HepG2 (cell line): Measurements from ENCODE around the gene NEK8. TPM values are rescaled to one million over a fixed set of nuclear protein-coding genes. Genes with fewer than 3 reads are reported as not detected.

ENCODE experiments used
- IRX3 ChIP-seq: sonication (generic); formaldehyde crosslinking; IDR thresholded peaks from 2 replicates; pipeline ENCODE4 v1.8.1; 2023; ENCODE audit warnings: mild to moderate bottlenecking, low read depth, missing genetic modification reagents, borderline replicate concordance
- KLF6 ChIP-seq: IDR thresholded peaks from 2 replicates; pipeline ENCODE4 v1.8.0; 2016; ENCODE audit warnings: missing biosample characterization, missing genetic modification reagents
- MBNL3 ChIP-seq: fragments of 250-450 bp; sonication (Bioruptor Pico); conservative IDR thresholded peaks from 2 replicates; pipeline ENCODE4 v1.8.0; 2022; ENCODE audit warnings: mild to moderate bottlenecking, inconsistent platforms
- MEIS1 ChIP-seq: sonication (generic); formaldehyde crosslinking; IDR thresholded peaks from 2 replicates; pipeline ENCODE4 v1.9.0; 2021; ENCODE audit warnings: mild to moderate bottlenecking, missing genetic modification reagents, moderate library complexity, borderline replicate concordance
- MYC ChIP-seq: sonication (generic); formaldehyde crosslinking; IDR thresholded peaks from 2 replicates; pipeline ENCODE4 v1.9.0; 2021; ENCODE audit warnings: missing genetic modification reagents, borderline replicate concordance
- ZNF777 ChIP-seq: sonication (generic); formaldehyde crosslinking; IDR thresholded peaks from 2 replicates; pipeline ENCODE4 v1.4.0; 2020; ENCODE audit warnings: missing genetic modification reagents
- polyA plus RNA-seq, 8 experiments: library from polyadenylated mRNA; depleted of rRNA in 3 of 8; stranded (reverse) in 7 of 8; unstranded in 1 of 8; fragments of >200 nt; fragmentation: Illumina TruSeq in 4 of 8; extraction: Trizol in 4 of 8; gene quantifications; 2 replicates each; pipeline versions ENCODE4 v1.2.1 to v1.2.3, GENCODE V29; 2011 to 2016; ENCODE audit warnings: low read depth in 4 of 8, missing spikeins in 1 of 8, mixed read lengths in 1 of 8; ENCODE audit not compliant: insufficient read depth in 1 of 8
- total RNA-seq, 5 experiments: library from RNA; depleted of rRNA; stranded (reverse); fragments of >200 nt; fragmentation: Illumina TruSeq; extraction: Trizol; gene quantifications; 2 replicates each; pipeline ENCODE4 v1.2.3, GENCODE V29; 2016; ENCODE audit warnings: low read depth in 1 of 5
- TF ChIP-seq, protein P1 (sequence below), 2 experiments: fragments of 450-650 bp in 1 of 2; sonication (generic) in 1 of 2; formaldehyde crosslinking in 1 of 2; IDR thresholded peaks; 2 replicates each; pipeline versions ENCODE4 v1.6.1 to v1.8.0; 2016 to 2022; ENCODE audit warnings: antibody characterized with exemption in 1 of 2, mild to moderate bottlenecking in 1 of 2, missing genetic modification reagents in 1 of 2
- TF ChIP-seq, protein P2 (sequence below): sonication (generic); formaldehyde crosslinking; IDR thresholded peaks from 2 replicates; pipeline ENCODE4 v1.8.1; 2023; ENCODE audit warnings: missing genetic modification reagents, inconsistent platforms, borderline replicate concordance
- TF ChIP-seq, protein P3 (sequence below): IDR thresholded peaks from 2 replicates; pipeline ENCODE4 v1.6.1; 2016; ENCODE audit warnings: control low read depth
- TF ChIP-seq, protein P4 (sequence below): sonication (generic); formaldehyde crosslinking; conservative IDR thresholded peaks from 2 replicates; pipeline ENCODE4 v1.4.0; 2020; ENCODE audit warnings: missing genetic modification reagents
- TF ChIP-seq, protein P5 (sequence below), 2 experiments: IDR thresholded peaks; 2 replicates each; pipeline ENCODE4 v1.6.1; 2011 to 2012; ENCODE audit warnings: low read length in 2 of 2, borderline replicate concordance in 1 of 2, low read depth in 1 of 2, mild to moderate bottlenecking in 1 of 2, moderate library complexity in 1 of 2

Gene NEK8
- total and polyA plus RNA-seq, 2 of the 13 experiments (the other 11 are each of a cell fraction or from before 2014, with no cell fraction given): 5.8 to 13.5 TPM

DNA sequence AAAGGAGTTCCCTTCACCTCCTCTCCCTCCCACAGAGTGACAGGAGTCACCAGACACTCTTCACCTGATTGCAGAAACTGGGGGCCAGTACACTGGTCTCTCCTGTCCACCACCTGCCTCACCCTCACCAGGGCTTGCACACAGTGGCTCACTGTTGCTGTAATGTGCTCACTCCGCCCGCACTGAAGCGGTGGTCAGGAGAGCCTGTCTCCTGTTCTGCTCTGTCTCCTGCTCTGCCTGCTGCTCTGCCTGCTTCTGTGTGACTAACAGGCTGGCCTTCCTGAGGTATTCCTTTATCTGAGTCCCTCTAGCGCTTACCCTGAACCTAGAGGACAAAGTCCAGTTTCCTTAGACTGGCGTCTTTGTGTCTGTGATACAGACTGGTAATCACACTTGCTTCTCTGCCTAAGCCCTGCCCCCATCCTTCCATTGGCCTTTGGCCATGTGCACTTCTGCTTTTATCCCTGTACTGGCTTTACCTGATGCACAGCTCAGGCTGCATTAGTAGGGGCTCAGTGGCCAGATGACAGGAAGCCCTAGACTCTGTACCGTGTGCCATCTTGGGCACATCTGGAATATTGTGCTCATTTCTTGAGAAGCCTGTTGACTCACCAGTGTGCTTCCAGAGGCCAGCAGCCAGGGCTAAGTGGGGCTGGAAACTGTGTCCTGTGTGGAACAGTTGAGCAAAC, 30.2 kb upstream of the NEK8 start (continued):
- TF ChIP-seq, protein P1, sequence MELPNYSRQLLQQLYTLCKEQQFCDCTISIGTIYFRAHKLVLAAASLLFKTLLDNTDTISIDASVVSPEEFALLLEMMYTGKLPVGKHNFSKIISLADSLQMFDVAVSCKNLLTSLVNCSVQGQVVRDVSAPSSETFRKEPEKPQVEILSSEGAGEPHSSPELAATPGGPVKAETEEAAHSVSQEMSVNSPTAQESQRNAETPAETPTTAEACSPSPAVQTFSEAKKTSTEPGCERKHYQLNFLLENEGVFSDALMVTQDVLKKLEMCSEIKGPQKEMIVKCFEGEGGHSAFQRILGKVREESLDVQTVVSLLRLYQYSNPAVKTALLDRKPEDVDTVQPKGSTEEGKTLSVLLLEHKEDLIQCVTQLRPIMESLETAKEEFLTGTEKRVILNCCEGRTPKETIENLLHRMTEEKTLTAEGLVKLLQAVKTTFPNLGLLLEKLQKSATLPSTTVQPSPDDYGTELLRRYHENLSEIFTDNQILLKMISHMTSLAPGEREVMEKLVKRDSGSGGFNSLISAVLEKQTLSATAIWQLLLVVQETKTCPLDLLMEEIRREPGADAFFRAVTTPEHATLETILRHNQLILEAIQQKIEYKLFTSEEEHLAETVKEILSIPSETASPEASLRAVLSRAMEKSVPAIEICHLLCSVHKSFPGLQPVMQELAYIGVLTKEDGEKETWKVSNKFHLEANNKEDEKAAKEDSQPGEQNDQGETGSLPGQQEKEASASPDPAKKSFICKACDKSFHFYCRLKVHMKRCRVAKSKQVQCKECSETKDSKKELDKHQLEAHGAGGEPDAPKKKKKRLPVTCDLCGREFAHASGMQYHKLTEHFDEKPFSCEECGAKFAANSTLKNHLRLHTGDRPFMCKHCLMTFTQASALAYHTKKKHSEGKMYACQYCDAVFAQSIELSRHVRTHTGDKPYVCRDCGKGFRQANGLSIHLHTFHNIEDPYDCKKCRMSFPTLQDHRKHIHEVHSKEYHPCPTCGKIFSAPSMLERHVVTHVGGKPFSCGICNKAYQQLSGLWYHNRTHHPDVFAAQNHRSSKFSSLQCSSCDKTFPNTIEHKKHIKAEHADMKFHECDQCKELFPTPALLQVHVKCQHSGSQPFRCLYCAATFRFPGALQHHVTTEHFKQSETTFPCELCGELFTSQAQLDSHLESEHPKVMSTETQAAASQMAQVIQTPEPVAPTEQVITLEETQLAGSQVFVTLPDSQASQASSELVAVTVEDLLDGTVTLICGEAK (IDR thresholded peaks at IDR 0.05): no peak
- TF ChIP-seq, protein P1 (CRISPR knock-in tag; IDR thresholded peaks at IDR 0.05): no peak
- TF ChIP-seq MBNL3 (CRISPR knock-in tag) (no peak), KLF6 (0 out of 2 replicates have a peak, but pooled peaks have one; percentile 26), MYC (CRISPR knock-in tag) (peak; percentile 93), ZNF777 (CRISPR knock-in tag) (peak; percentile 24; the same call in 1 of the 2 replicates), MEIS1 (CRISPR knock-in tag) (no peak), IRX3 (CRISPR knock-in tag) (0 out of 2 replicates have a peak, but pooled peaks have one; percentile 73)
- TF ChIP-seq, protein P2, sequence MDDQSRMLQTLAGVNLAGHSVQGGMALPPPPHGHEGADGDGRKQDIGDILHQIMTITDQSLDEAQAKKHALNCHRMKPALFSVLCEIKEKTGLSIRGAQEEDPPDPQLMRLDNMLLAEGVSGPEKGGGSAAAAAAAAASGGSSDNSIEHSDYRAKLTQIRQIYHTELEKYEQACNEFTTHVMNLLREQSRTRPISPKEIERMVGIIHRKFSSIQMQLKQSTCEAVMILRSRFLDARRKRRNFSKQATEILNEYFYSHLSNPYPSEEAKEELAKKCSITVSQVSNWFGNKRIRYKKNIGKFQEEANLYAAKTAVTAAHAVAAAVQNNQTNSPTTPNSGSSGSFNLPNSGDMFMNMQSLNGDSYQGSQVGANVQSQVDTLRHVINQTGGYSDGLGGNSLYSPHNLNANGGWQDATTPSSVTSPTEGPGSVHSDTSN (CRISPR knock-in tag): no peak
- TF ChIP-seq, protein P3, sequence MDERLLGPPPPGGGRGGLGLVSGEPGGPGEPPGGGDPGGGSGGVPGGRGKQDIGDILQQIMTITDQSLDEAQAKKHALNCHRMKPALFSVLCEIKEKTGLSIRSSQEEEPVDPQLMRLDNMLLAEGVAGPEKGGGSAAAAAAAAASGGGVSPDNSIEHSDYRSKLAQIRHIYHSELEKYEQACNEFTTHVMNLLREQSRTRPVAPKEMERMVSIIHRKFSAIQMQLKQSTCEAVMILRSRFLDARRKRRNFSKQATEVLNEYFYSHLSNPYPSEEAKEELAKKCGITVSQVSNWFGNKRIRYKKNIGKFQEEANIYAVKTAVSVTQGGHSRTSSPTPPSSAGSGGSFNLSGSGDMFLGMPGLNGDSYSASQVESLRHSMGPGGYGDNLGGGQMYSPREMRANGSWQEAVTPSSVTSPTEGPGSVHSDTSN (CRISPR knock-in tag): no peak
- TF ChIP-seq, protein P4, sequence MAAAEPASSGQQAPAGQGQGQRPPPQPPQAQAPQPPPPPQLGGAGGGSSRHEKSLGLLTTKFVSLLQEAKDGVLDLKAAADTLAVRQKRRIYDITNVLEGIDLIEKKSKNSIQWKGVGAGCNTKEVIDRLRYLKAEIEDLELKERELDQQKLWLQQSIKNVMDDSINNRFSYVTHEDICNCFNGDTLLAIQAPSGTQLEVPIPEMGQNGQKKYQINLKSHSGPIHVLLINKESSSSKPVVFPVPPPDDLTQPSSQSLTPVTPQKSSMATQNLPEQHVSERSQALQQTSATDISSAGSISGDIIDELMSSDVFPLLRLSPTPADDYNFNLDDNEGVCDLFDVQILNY (CRISPR knock-in tag): no peak
- TF ChIP-seq, protein P5, sequence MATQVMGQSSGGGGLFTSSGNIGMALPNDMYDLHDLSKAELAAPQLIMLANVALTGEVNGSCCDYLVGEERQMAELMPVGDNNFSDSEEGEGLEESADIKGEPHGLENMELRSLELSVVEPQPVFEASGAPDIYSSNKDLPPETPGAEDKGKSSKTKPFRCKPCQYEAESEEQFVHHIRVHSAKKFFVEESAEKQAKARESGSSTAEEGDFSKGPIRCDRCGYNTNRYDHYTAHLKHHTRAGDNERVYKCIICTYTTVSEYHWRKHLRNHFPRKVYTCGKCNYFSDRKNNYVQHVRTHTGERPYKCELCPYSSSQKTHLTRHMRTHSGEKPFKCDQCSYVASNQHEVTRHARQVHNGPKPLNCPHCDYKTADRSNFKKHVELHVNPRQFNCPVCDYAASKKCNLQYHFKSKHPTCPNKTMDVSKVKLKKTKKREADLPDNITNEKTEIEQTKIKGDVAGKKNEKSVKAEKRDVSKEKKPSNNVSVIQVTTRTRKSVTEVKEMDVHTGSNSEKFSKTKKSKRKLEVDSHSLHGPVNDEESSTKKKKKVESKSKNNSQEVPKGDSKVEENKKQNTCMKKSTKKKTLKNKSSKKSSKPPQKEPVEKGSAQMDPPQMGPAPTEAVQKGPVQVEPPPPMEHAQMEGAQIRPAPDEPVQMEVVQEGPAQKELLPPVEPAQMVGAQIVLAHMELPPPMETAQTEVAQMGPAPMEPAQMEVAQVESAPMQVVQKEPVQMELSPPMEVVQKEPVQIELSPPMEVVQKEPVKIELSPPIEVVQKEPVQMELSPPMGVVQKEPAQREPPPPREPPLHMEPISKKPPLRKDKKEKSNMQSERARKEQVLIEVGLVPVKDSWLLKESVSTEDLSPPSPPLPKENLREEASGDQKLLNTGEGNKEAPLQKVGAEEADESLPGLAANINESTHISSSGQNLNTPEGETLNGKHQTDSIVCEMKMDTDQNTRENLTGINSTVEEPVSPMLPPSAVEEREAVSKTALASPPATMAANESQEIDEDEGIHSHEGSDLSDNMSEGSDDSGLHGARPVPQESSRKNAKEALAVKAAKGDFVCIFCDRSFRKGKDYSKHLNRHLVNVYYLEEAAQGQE (IDR thresholded peaks at IDR 0.05; ENCODE audit: borderline replicate concordance in 1 of 2, low read depth in 1 of 2, low read length in 2 of 2): no peak; a peak in 1 of 4 replicates
